CD4-positive, CD25-positive, alpha-beta regulatory T cell (primary cell): Measurements from ENCODE around the gene TMEM201. TPM values are rescaled to one million over a fixed set of nuclear protein-coding genes. Genes with fewer than 3 reads are reported as not detected.
"Not testable (repeated sequence)": the region's sequence is repeated elsewhere in the genome, so short reads cannot be mapped to it uniquely, and the experiment has no call there.

ENCODE experiments used
- ATAC-seq, 2 donors: fragments of 150-1000 bp; cut with Tn5 transposase; one replicate each; pipeline ENCODE4 v1.10.0; 2021; ENCODE audit warnings: low read depth in 2 of 2, moderate number of reproducible peaks in 2 of 2, moderate library complexity in 1 of 2
- DNase-seq, 3 donors: peaks; one replicate each; pipeline versions ENCODE4 v3.0.0 to v3.0.0-alpha.2; 2012 to 2022; ENCODE audit warnings: mixed read lengths in 1 of 3
- H3K27ac ChIP-seq: one replicate; pipeline ENCODE4 v1.7.0; 2013; ENCODE audit warnings: mild to moderate bottlenecking, low read length; ENCODE audit not compliant: insufficient read depth, poor library complexity, severe bottlenecking
- H3K27me3 ChIP-seq: one replicate; pipeline ENCODE4 v1.7.0; 2013; ENCODE audit warnings: low read length; ENCODE audit not compliant: control insufficient read depth, insufficient read depth
- H3K36me3 ChIP-seq: one replicate; pipeline ENCODE4 v1.7.0; 2013; ENCODE audit warnings: mild to moderate bottlenecking, low read length, moderate library complexity; ENCODE audit not compliant: control insufficient read depth, insufficient read depth
- H3K4me1 ChIP-seq: 2 replicates; pipeline ENCODE4 v1.7.0; 2013; ENCODE audit warnings: mild to moderate bottlenecking, low read length; ENCODE audit not compliant: insufficient read depth, control insufficient read depth, poor library complexity, severe bottlenecking
- H3K4me3 ChIP-seq: one replicate; pipeline ENCODE4 v1.7.0; 2013; ENCODE audit warnings: low read depth, mild to moderate bottlenecking, low read length, moderate library complexity
- H3K9me3 ChIP-seq, 2 experiments: 1 replicate in 1 of 2; 2 replicates in 1 of 2; pipeline ENCODE4 v1.7.0; 2013; ENCODE audit warnings: low read length in 2 of 2, mild to moderate bottlenecking in 1 of 2, moderate library complexity in 1 of 2; ENCODE audit not compliant: control insufficient read depth in 2 of 2
- H3K27ac Mint-ChIP-seq, 3 donors: one replicate each; pipeline ENCODE4 v1.8.0; 2020 to 2022; ENCODE audit warnings: mild to moderate bottlenecking in 3 of 3, mixed read lengths in 3 of 3, moderate library complexity in 2 of 3
- H3K27me3 Mint-ChIP-seq: one replicate; pipeline ENCODE4 v1.8.0; 2022; ENCODE audit warnings: mild to moderate bottlenecking, mixed read lengths
- H3K36me3 Mint-ChIP-seq: one replicate; pipeline ENCODE4 v1.8.0; 2020; ENCODE audit warnings: mixed read lengths
- H3K4me1 Mint-ChIP-seq, 4 donors: one replicate each; pipeline ENCODE4 v1.8.0; 2020 to 2022; ENCODE audit warnings: mixed read lengths in 4 of 4, mild to moderate bottlenecking in 1 of 4
- H3K4me3 Mint-ChIP-seq, 4 donors: one replicate each; pipeline ENCODE4 v1.8.0; 2020 to 2022; ENCODE audit warnings: mild to moderate bottlenecking in 4 of 4, mixed read lengths in 4 of 4, moderate library complexity in 3 of 4
- H3K9me3 Mint-ChIP-seq, 7 donors: one replicate each; pipeline ENCODE4 v1.8.0; 2020 to 2022; ENCODE audit warnings: mixed read lengths in 7 of 7, mild to moderate bottlenecking in 3 of 7, moderate library complexity in 2 of 7
- polyA plus RNA-seq, 4 donors: library from polyadenylated mRNA; unstranded; fragments of 300-500 nt; fragmentation: Illumina TruSeq; gene quantifications; one replicate each; pipeline ENCODE4 v1.2.3, GENCODE V29; 2021
- total RNA-seq: library from RNA; stranded (reverse); gene quantifications from one replicate; pipeline ENCODE4 v1.2.3, GENCODE V29; 2022

TMEM201 gene
- total and polyA plus RNA-seq, 5 donors from 2014 or later, result 1.1 to 12.1 (median 1.5) TPM

DNA sequence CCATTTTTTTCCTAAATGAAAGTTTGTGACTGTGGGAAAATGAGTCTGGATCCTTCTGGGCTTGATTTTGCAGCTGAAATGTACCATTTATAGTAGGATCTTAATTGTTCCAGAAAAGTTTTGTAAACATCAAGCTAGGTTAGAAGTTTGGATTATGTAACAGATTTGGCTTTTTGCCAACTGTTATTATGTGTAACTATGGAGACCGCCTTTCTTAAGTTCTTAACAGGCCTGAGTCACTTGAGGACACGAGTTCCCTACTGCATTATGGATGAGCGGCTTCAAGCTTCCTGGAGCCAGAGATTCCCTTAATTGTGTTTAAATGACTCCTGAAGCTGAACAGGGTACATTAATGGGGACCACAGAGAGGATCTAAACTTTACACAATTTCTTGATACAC is 27.3 kb upstream of the TMEM201 start:
- Histone ChIP-seq H3K9me3 (no peaks in the 10 kb centered on the region), H3K4me1 (peaks cover 7% of the 10 kb centered on the region), H3K27me3 (no peaks in the 10 kb centered on the region), H3K27ac (no peak overlapping the region), H3K36me3 (peaks cover 2% of the 10 kb centered on the region), H3K4me3 (no peak overlapping the region)
- H3K27ac Mint-ChIP-seq, result peak overlapping the region in 1 of 3 donors; percentile 37
- H3K4me1 Mint-ChIP-seq, result peaks cover 0 to 24% (median 18%) of the 10 kb centered on the region in 4 donors
- H3K9me3 Mint-ChIP-seq, result no peaks in the 10 kb centered on the region
- ATAC-seq (no peak), DNase-seq (no peak)
- H3K4me3 Mint-ChIP-seq, result no peak overlapping the region
- H3K36me3 Mint-ChIP-seq, result peaks cover 7% of the 10 kb centered on the region
- no peaks in the 10 kb centered on the region for H3K27me3 Mint-ChIP-seq

DNA sequence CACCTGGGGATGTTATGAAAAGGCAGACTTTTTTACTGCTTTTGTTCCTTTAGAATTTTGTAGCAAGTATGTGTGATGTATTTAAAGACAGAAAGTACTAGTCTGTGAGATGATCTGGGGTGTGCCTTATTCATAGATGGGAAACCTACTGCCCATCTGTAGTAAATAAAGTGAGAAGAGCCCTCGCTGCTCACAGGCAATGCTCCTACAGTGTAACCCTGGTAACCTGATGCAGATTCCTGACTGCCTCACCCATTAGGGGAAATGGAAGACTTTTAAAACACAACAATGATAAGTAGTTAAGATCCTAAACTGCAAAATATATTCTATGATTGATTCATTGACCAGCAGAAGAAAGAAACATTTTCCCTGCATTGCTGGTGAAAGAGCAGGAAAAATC is 19.4 kb upstream of the TMEM201 start:
- H3K27me3 ChIP-seq, result no peaks in the 10 kb centered on the region
- H3K4me3 ChIP-seq, result no peak overlapping the region
- no peaks in the 10 kb centered on the region for H3K4me1 ChIP-seq
- ATAC-seq, result no peak
- Mint-ChIP-seq H3K4me3 (no peak overlapping the region), H3K27ac (peak overlapping the region in 1 of 3 donors; percentile 0), H3K4me1 (no peaks in the 10 kb centered on the region), H3K36me3 (peaks cover 19% of the 10 kb centered on the region), H3K9me3 (no peaks in the 10 kb centered on the region), H3K27me3 (no peaks in the 10 kb centered on the region)
- peaks cover 2% of the 10 kb centered on the region for H3K36me3 ChIP-seq
- no peaks in the 10 kb centered on the region for H3K9me3 ChIP-seq
- no peak for DNase-seq
- H3K27ac ChIP-seq, result no peak overlapping the region

DNA sequence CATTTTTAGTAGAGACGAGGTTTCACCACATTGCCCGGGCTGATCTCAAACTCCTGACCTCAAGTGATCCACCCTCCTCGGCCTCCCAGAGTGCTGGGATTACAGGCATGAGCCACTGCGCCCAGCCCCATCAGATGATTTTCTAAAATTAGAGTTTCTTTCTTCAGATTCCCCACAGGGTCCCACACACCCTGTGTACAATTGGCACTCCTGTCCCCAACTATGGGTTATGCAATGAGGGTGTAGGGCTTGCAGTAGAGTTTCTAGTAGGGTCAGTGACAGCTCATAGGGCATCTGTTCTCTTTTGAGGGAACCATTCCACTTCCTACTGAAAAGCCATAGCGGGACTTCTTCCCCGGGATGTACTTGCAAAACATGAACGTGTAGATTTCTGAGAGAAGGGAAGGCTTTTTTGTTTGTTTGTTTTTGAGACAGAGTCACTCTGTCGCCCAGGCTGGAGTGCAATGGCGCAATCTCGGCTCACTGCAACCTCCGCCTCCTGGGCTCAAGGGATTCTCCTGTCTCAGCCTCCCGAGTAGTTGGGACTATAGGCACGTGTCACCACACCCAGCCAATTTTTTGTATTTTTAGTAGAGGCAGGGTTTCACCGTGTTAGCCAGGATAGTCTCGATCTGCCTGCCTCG is 17.7 kb upstream of the TMEM201 start:
- H3K9me3 ChIP-seq, H3K36me3 ChIP-seq, H3K27me3 Mint-ChIP-seq, H3K4me1 ChIP-seq, H3K4me3 ChIP-seq, H3K27me3 ChIP-seq, ATAC-seq, H3K27ac ChIP-seq, H3K9me3 Mint-ChIP-seq, H3K4me1 Mint-ChIP-seq, DNase-seq, H3K4me3 Mint-ChIP-seq: not testable (repeated sequence)
- Mint-ChIP-seq H3K27ac (peak overlapping the region in 1 of 3 donors; percentile 56), H3K36me3 (peaks cover 19% of the 10 kb centered on the region)

DNA sequence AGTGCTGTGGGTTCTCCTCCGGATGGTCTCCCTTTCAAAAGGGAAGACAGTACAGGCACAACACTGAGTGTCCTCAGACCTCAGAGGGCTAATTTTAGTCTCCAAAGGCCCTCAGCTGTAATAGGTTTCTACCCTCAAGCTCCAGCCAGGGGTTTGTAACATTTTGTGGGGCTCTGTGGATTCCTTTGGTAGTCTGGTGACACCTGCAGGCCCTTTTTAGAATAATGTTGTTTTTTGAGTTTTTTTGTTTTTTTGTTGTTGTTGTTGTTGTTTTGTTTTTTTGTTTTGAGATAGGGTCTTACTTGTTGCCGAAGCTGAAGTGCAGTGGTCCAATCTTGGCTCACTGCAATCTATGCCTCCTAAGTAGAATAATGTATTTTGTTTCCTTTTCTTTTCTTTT is 15.0 kb upstream of the TMEM201 start:
- H3K27me3 Mint-ChIP-seq, result no peaks in the 10 kb centered on the region
- Histone ChIP-seq H3K4me3 (no peak overlapping the region), H3K9me3 (no peaks in the 10 kb centered on the region), H3K27me3 (no peaks in the 10 kb centered on the region), H3K36me3 (peaks cover 2% of the 10 kb centered on the region), H3K4me1 (no peaks in the 10 kb centered on the region), H3K27ac (no peak overlapping the region)
- no peaks in the 10 kb centered on the region for H3K4me1 Mint-ChIP-seq
- DNase-seq, result peak in 2 of 3 donors; percentile 23 to 30
- no peaks in the 10 kb centered on the region for H3K9me3 Mint-ChIP-seq
- H3K4me3 Mint-ChIP-seq, result no peak overlapping the region
- no peak for ATAC-seq
- no peak overlapping the region for H3K27ac Mint-ChIP-seq
- H3K36me3 Mint-ChIP-seq, result peaks cover 22% of the 10 kb centered on the region

DNA sequence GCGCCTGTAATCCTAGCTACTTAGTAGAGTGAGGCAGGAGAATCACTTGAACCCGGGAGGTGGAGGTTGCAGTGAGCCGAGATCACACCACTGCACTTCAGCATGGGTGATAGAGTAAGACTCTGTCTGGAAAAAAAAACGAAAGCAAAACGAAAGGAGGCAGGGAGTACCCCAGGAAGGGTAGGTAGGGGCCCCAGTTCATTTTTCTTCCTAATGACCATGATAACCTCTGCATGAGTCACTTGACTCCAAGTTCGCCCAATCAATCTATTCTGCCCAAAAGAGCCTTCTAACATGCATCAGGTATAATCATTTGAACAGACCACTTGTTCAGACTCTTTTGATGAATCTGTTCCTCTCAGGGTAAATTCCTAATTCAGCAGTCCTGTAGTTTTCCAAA is 13.2 kb upstream of the TMEM201 start:
- Histone ChIP-seq H3K27ac (no peak overlapping the region), H3K27me3 (no peaks in the 10 kb centered on the region), H3K36me3 (peaks cover 5% of the 10 kb centered on the region), H3K9me3 (no peaks in the 10 kb centered on the region), H3K4me1 (no peaks in the 10 kb centered on the region), H3K4me3 (no peak overlapping the region)
- Mint-ChIP-seq H3K27me3 (no peaks in the 10 kb centered on the region), H3K4me3 (no peak overlapping the region), H3K36me3 (peaks cover 10% of the 10 kb centered on the region), H3K4me1 (no peaks in the 10 kb centered on the region), H3K27ac (no peak overlapping the region), H3K9me3 (no peaks in the 10 kb centered on the region)
- ATAC-seq (no peak), DNase-seq (no peak)

DNA sequence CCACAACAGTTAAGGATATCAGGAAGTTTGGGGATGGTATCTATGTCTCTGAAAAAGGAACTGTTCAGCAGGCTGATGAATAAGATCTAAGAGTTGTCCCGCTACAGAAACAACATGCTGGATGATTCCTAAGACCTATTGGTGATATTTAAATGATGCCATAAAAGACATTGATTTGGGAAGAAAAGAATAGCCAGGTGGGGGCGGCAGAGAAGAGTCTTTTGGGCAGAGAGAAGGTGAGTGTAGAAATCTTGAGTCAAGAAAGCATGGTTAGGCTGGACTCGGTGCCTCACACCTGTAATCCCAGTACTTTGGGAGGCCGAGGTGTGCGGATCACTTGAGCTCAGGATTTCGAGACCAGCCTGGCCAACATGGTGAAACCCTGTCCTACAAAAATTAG is 11.8 kb upstream of the TMEM201 start:
- Mint-ChIP-seq H3K27me3 (no peaks in the 10 kb centered on the region), H3K36me3 (peaks cover 8% of the 10 kb centered on the region), H3K27ac (peak overlapping the region in 1 of 3 donors; percentile 87), H3K9me3 (no peaks in the 10 kb centered on the region), H3K4me3 (peak overlapping the region in 1 of 4 donors; percentile 21), H3K4me1 (no peaks in the 10 kb centered on the region)
- DNase-seq (no peak), ATAC-seq (no peak)
- H3K27ac ChIP-seq, result no peak overlapping the region
- H3K4me1 ChIP-seq, result no peaks in the 10 kb centered on the region
- H3K36me3 ChIP-seq, result peaks cover 3% of the 10 kb centered on the region
- H3K4me3 ChIP-seq, result no peak overlapping the region
- H3K27me3 ChIP-seq, result no peaks in the 10 kb centered on the region
- no peaks in the 10 kb centered on the region for H3K9me3 ChIP-seq

DNA sequence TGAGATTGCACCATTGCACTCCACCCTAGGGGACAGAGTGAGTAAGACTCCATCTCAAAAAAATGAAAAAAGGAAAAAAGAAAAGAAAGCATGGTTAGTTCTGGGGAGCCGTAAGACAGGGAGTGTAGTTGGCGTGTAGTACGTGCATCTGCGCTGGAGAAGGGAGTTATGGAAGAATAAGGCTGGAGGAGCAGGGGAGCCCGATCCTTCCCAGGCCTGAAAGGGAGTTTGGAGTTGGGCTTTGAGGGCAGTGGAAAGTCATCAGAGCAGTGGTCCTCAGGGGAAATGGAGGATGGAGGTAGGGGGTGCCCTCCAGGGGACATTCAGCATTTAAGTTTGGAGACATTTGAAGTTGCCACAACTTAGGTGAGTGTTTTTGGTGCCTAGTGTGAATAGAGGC is 11.3 kb upstream of the TMEM201 start:
- no peak overlapping the region for H3K27ac Mint-ChIP-seq
- ATAC-seq (no peak), DNase-seq (no peak)
- Histone ChIP-seq H3K9me3 (no peaks in the 10 kb centered on the region), H3K4me3 (no peak overlapping the region), H3K36me3 (peaks cover 3% of the 10 kb centered on the region), H3K4me1 (no peaks in the 10 kb centered on the region), H3K27me3 (no peaks in the 10 kb centered on the region), H3K27ac (no peak overlapping the region)
- no peaks in the 10 kb centered on the region for H3K4me1 Mint-ChIP-seq
- H3K36me3 Mint-ChIP-seq, result peaks cover 7% of the 10 kb centered on the region
- no peak overlapping the region for H3K4me3 Mint-ChIP-seq
- no peaks in the 10 kb centered on the region for H3K27me3 Mint-ChIP-seq
- H3K9me3 Mint-ChIP-seq, result no peaks in the 10 kb centered on the region

DNA sequence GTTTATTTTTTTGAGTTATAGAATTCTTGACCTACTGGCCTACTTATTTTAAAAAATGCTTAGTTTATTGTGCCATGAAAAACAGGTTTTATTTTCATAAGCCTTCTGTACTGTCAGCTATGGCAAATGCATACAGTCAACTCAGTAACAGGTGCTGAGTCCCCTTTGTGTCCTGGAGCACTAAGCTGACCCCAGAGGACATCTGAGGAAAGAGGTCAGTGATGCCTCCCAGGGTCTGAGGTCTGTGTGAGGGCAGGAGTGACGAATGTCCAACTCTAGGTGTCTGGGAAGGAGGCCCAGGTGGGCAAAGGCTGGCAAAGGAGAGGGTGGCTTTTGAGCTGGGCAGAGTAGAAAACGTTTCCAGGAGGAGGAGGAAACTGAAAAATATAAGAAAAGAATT is 7.8 kb upstream of the TMEM201 start:
- Histone ChIP-seq H3K4me1 (no peaks in the 10 kb centered on the region), H3K9me3 (no peaks in the 10 kb centered on the region), H3K36me3 (peaks cover 3% of the 10 kb centered on the region), H3K27ac (no peak overlapping the region), H3K27me3 (no peaks in the 10 kb centered on the region), H3K4me3 (no peak overlapping the region)
- Mint-ChIP-seq H3K4me1 (no peaks in the 10 kb centered on the region), H3K4me3 (no peak overlapping the region), H3K27me3 (no peaks in the 10 kb centered on the region), H3K9me3 (no peaks in the 10 kb centered on the region), H3K27ac (peak overlapping the region in 2 of 3 donors; percentile 40 to 53), H3K36me3 (peaks cover 11% of the 10 kb centered on the region)
- ATAC-seq (no peak), DNase-seq (no peak)
